ENCODE measurements around the gene ZNF414.

GRCh38 chr19:8473648-8474476, 40.1 kb downstream of the ZNF414 start:
- TF ChIP-seq CTCF (tag by site-specific recombination; IDR thresholded peaks at IDR 0.05) (no peak), ZNF530 (tag by site-specific recombination; IDR thresholded peaks at IDR 0.05; ENCODE audit: low read depth) (no peak), ZNF639 (tag by site-specific recombination; IDR thresholded peaks at IDR 0.05) (no peak), PRDM1 (tag by site-specific recombination; IDR thresholded peaks at IDR 0.05) (no peak), ZNF548 (tag by site-specific recombination; IDR thresholded peaks at IDR 0.05) (no peak), ZFHX2 (tag by site-specific recombination; conservative IDR thresholded peaks at IDR 0.05) (no peak), ZEB2 (tag by site-specific recombination; IDR thresholded peaks at IDR 0.05) (no peak)
